GM21423 (cell line): ENCODE results near the gene PLEKHG2.

ENCODE experiments used
- ATAC-seq: cut with Tn5 transposase; IDR thresholded peaks from one replicate; pipeline ENCODE4 v1.9.1; 2021; ENCODE audit warnings: mild to moderate bottlenecking, moderate library complexity; ENCODE audit not compliant: unreplicated experiment

Gene PLEKHG2

GRCh38 chr19:39403331-39404312 lies 8.8 kb upstream of the PLEKHG2 start:
- peak; percentile 23 for ATAC-seq

GRCh38 chr19:39405261-39405957 lies 7.1 kb upstream of the PLEKHG2 start:
- ATAC-seq: no peak

GRCh38 chr19:39405958-39406655 lies 6.4 kb upstream of the PLEKHG2 start:
- ATAC-seq: no peak

- no peak for ATAC-seq
Measured at GRCh38 chr19:39406656-39407409, 5.6 kb upstream of the PLEKHG2 start, which contains the start of gene ZFP36. Gene ZFP36 (plus strand): TSS chr19:39406847. CDS start chr19:39406905, 58 bp downstream.

- ATAC-seq: no peak
Measured at GRCh38 chr19:39407410-39407659, 5.1 kb upstream of the PLEKHG2 start.

- no peak for ATAC-seq
Measured at GRCh38 chr19:39407660-39408391, 4.6 kb upstream of the PLEKHG2 start.

- ATAC-seq: no peak
Measured at GRCh38 chr19:39408392-39409207, 3.9 kb upstream of the PLEKHG2 start.

- ATAC-seq: no peak
Measured at GRCh38 chr19:39409208-39410016, 3.1 kb upstream of the PLEKHG2 start.

GRCh38 chr19:39410017-39410830 lies 2.2 kb upstream of the PLEKHG2 start:
- ATAC-seq: peak; percentile 19

- no peak for ATAC-seq
Measured at GRCh38 chr19:39410831-39411080, 1.7 kb upstream of the PLEKHG2 start.

- ATAC-seq: no peak
Measured at GRCh38 chr19:39411081-39411831, 1.2 kb upstream of the PLEKHG2 start.

GRCh38 chr19:39411832-39412099 lies 703 bp upstream of the PLEKHG2 start:
- ATAC-seq: peak; percentile 22

- no peak for ATAC-seq
Measured at GRCh38 chr19:39412867-39413271, 400 bp downstream of the PLEKHG2 start.

- no peak for ATAC-seq
Measured at GRCh38 chr19:39413272-39413910, 922 bp downstream of the PLEKHG2 start.

- ATAC-seq: no peak
Measured at GRCh38 chr19:39413911-39414608, 1.6 kb downstream of the PLEKHG2 start.
